ENCODE measurements around the gene DGLUCY.
"Not testable (repeated sequence)": the region's sequence is repeated elsewhere in the genome, so short reads cannot be mapped to it uniquely, and the experiment has no call there.

Gene DGLUCY

GRCh38 chr14:91257328-91258010, 143.6 kb downstream of the DGLUCY start:
- DNase-seq (ENCODE audit: low read depth): no peak

GRCh38 chr14:91258011-91258618, 144.2 kb downstream of the DGLUCY start:
- DNase-seq (ENCODE audit: low read depth): no peak

- no peak for DNase-seq (ENCODE audit: low read depth)
These were observed 145.0 kb downstream of the DGLUCY start for GRCh38 chr14:91258876-91259275.

- no peak for DNase-seq (ENCODE audit: low read depth)
These were observed 147.2 kb downstream of the DGLUCY start for GRCh38 chr14:91261115-91261514.

DNA sequence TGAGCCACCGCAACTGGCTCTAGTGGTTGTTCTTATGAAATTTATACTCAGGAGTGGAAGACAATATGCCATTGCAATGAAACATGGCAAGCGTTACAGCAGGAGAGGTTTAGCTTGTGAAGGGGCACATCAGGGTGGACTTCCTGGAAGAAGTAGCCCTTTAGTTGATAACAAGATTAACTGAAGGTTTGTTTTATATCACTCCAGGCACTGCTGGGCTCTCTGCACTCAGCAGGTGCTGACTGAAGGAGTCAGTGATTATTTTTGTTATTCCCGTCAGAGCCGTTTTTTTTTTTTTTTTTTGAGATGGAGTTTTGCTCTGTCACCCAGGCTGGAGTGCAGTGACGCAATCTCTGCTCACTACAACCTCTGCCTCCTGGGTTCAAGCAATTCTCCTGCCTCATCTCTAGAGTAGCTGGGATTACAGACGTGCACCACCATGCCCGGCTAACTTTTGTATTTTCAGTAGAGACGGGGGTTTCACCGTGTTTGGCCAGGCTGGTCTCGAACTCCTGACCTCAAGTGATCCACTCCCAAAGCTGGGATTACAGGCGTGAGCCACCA, 148.2 kb downstream of the DGLUCY start:
- no peak for DNase-seq (ENCODE audit: low read depth)

DNA sequence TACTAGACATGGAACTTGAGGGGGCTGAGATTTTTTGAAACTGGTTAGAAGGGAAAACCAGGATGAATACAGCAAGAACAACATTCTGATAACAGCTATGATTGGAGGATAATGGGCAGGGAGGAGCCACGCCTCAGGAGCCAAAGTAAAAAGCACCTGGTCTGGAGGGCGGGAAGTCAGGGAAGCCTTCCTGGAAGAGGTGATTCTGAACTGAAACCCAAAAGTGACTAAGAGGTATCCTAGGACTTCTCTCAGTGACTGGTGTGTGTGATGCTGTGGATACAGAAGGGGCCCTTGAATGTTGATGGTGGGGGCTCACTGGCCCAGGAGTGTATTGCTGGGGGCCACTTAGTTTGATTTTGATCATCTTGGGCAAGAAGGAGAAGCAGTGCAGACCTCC, 149.5 kb downstream of the DGLUCY start:
- no peak for DNase-seq (ENCODE audit: low read depth)

- DNase-seq (ENCODE audit: low read depth): no peak
These were observed 150.6 kb downstream of the DGLUCY start for GRCh38 chr14:91264151-91265150.

DNA sequence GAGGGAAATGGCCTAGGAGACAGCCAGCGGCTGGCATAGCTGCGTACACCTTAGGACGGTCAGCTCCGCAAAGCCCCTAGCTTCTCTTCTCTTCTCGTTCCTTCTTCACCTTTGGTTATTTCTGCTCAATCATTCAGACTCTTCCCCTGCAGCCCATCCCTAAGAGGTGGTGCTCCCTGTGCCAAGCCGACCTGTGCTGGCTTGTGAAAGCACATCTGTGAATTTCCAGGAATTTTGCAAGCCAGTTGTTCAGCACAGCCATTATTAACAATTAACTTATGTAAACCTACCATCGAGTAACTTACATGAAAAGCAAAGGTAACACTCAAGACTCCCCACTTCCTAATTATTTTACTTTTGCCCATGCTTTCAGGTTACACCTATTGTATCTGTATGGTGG, 151.5 kb downstream of the DGLUCY start:
- DNase-seq (ENCODE audit: low read depth): no peak

DNA sequence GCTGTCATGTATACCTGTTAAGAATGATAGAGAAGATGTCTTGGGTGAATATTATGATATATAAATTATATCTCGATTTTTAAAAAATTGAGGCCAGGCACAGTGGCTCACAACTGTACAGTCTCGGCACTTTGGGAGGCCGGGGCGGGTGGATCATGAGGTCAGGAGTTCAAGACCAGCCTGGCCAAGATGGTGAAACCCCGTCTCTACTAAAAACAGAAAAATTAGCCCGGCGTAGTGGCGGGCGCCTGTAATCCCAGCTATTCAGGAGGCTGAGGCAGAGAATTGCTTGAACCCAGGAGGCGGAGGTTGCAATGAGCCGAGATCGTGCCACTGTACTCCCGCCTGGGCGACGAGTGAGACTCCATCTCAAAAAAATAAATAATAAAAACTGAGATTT, 152.4 kb downstream of the DGLUCY start:
- DNase-seq (ENCODE audit: low read depth): not testable (repeated sequence)

GRCh38 chr14:91267965-91268437, 154.1 kb downstream of the DGLUCY start:
- DNase-seq (ENCODE audit: low read depth): no peak

- DNase-seq (ENCODE audit: low read depth): no peak
These were observed 155.5 kb downstream of the DGLUCY start for GRCh38 chr14:91269076-91269991.

- DNase-seq (ENCODE audit: low read depth): no peak
These were observed 156.3 kb downstream of the DGLUCY start for GRCh38 chr14:91270188-91270587.

GRCh38 chr14:91270619-91271018, 156.7 kb downstream of the DGLUCY start:
- DNase-seq (ENCODE audit: low read depth): no peak

DNA sequence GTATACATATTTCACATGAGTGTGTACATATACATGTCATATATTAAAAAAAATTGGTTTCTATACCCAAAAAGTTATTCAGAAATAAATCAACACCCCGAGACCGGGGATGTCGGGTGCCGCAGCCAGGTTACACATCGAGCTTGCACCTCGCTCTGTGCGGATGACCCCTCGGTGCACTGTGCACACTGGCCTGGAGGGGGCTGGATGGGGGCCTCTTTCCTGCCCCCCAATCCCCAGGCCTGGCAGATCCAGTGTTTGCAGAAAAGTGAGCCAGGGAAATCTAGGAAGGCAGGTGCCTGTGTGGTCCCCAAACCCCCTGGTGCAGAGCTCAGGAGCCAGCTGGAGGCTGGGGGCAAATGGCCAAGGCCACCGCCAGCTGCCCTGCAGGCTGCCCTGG, 157.8 kb downstream of the DGLUCY start:
- no peak for DNase-seq (ENCODE audit: low read depth)

- no peak for DNase-seq (ENCODE audit: low read depth)
These were observed 158.7 kb downstream of the DGLUCY start for GRCh38 chr14:91272341-91273272.

DNA sequence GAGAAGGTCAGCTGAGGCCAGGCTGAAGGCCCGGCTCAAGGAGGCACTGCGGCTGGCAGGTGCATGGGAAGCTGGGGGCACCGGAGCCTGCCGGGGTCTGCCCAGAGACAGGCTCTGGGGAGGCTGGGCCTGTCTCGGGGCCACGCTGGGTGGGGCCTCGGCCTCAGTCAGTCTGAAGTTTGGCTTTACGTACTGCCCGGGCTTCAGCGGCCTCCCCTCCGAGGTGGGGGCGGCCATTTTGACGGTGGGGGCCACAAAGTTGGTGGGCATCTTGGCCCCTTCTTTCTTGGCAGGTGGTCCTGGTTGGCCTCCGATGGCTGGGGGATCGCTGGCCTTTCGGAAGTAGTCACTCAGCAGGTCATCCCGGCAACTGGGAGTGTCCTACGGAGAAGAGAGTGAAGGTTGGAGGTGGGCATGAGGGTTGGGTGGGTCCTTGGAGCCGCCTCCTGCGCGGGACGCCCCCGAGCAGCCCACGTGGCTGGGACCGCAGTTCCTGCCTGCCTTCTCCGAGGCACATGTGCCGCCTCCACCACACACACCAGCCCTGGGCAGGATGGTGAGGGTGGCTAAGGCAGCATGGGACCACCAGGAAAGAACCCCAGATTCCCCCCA, 159.5 kb downstream of the DGLUCY start:
- DNase-seq (ENCODE audit: low read depth): no peak

DNA sequence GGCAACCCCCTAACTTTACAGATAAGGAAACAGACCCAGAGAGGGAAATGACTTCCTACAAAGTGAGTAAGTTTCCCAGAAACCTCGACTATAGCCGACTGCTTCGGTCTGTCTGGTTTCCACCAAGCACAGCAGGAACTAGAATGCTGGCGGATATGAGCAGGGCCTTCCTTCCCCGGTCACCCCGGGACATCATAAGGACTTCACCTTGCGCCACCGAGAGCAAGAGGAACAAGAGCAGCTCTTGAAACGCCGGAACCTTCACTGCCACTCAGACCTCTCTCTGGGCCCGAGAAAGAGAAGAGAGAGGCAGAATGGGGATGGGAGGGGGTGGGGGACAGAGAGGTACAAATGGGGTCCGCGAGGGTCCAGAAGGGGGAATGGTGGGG, 160.0 kb downstream of the DGLUCY start:
- no peak for DNase-seq (ENCODE audit: low read depth)

DNA sequence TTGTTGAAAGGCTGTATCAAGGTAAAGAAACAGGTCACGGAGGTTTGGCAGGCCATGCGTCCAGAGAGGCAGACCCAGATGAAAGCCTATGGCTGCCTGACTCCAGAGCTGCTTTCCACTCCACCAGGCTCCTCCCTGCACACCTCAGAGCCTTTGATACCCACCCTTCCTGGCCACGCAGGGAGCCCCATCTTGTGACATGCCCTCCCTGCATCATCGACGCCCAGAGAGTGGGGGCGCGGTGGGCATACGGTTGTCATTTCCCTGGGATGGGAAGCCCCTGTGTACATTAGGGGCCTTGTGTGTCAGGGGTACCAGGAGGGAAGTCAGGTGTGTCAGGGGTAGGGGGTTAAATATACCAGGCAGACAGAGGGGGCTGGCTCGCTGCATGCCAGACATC, 160.9 kb downstream of the DGLUCY start:
- DNase-seq (ENCODE audit: low read depth): no peak
